ENCODE results near the gene GNB2.
"Not testable (repeated sequence)": the region's sequence is repeated elsewhere in the genome, so short reads cannot be mapped to it uniquely, and the experiment has no call there.

GNB2 gene

DNA sequence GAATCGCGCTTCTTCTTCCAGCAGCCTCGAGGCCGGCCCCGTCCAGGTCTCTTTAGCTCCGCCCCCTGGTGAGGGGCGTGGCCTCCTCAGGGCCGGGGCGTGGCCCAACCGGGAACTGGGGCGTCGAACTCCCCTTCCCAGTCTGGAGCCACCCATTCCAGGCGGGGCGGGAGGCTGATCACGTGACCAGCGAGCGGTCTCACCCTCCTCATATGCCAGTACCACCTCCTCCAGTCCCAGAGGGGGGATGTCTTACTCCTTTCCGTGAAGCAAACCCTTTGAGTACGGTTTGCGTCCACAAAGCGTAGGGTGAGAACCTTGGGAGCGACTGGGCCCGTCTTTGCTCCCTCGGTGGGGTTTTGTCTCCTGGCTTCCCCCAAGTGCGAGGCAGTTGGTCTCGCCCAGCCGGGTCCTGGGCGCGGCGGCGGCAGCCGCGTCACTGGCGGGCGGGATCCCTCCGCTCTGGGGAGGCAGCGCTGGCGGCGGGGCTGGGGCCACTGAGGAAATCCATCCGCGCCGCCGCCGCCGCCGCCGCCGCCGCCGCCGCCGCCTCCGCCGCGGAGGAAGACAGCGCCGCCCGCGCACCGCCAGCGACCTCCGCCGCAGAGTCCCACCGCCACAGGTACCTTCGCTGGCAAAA lies at the start of gene GNB2:
Gene GNB2 (plus strand): TSS at position 439 of the 640 bp plus-strand sequence. CDS start 2,526 bp downstream, outside the sequence.
- peak; percentile 100 for DNase-seq

DNA sequence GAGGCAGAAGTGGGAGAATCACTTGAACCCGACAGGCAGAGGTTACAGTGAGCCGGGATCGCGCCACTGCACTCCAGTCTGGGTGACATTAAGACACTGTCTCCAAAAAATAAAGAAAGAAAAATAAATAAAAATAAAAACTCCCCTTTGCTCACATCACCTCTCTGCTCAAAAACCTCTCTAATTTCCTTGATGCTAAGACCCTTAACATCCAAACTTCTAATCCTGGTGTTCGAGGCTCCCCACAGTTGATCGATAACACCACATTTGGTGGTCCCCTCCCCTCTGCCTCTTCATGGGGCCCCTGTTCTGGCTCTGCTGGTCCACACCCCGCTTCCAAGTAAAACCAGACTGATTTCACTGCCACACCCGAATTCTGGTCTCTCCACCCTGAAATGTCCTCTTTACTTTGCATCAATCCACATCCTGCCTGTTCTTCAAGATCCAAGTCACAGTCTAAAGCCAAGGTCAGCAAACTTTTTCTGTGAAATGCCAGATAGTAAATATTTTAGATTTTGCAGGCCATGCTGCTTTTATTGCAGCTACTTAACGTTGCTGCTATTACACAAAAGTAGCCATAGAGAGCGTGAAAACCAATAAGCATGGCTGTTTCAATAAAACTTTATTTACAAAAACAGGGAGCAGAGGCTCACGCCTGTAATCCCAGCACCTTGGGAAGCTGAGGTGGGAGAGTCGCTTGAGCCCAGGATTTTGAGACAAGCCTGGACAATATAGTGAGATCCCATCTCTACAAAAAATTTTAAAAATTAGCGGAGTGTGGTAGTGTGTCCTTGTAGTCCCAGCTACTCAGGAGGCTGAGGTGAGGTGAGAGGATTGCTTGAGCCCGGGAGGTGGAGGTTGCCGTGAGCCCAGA lies 49.4 kb upstream of the GNB2 start:
- no peak for DNase-seq

DNA sequence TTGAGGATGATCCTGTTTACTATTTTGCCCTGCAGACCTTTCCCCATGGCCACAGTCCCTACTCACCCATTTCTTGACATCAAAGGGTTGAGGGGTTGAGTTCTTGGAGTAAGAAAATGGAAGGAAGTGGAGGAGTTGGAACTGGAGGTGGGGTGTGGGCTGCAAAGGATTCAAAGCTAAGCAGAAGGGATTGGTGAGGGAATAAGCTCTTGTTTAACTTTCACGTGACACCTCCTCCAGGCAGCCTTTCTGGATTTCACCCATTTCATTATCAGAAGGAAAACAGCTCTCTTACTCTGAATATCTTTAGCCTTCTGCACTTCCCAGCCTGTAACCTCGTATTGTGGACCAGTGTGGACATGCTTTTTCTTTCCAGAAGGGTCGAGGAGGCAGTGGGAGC lies 47.5 kb upstream of the GNB2 start:
- DNase-seq: no peak

DNA sequence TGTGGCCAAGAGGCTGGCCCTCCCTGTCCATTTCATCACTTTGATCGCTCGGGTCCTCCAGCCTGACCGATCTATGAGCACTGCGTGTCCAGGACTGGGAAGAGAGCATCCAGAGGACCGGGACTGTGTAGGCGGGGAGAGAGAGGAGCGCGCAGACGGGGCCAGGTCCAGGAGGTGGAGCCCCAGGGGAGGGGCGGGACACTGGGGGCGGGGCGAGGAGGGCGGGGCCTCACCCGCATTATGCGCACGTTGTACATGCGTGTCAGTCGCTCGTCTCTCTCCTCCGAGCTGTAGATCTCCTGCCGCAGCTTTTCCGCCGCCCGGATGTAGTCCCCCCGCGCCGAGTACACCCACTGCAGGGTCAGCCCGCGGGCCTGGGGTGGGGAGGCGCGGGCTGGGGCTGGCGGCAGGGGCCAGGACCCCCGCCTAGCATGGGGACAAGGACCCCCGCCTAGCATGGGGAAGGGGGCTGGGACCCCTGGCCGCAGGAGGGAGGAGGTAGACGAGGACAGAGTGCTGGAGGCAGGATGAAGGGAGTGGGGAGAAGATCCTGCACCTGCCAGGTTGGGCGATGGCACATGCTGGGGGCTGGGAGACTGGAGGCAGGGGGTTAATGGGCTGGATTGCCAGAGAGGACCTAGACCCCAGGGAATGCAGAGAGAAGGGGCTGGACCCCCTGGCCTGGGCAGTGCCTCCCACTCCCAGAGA lies 46.9 kb upstream of the GNB2 start:
- peak; percentile 49 for DNase-seq

DNA sequence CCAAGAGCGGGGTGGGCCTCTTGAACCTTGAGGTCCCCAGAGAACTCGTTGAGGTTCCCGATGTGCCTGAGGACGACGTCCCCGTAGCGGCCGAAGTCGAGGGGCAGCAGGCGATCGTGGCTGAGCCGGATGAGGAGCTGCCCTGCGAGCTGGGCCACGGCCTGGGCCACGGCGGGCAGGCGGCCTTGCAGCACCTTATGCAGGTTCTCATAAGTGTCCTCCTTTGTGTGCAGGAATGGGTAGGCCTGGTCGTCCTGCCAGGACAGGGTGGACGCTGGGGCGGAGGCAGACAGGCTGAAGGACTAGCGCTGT lies 46.3 kb upstream of the GNB2 start:
- DNase-seq: no peak

DNA sequence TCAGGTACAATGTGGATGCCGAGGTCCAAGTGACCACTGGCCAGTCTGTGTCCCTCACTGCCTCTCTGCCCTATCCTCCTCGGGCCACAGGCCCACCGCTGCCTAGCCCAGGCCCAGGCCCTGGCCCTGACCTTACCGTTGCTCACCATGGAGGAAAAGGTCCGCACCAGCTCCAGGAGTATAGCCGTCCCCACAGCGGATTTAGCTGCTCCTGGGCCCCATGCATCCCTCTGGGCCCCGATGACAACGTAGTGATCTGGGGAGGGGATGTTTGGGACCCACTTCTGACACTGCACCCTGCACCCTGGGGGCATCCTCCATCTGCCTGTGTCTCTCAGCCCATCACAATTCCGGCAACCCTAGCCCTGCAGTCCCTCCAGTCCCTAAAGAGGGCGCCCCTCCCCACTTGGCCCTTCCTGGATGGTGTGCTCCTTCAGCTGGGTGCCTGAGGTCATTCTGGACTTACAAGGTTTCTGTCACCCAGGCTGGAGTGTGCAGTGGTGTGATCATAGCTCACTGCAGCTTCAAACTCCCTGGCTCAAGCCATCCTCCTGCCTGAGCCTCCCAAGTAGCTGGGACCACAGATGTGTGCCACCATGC lies 44.3 kb upstream of the GNB2 start:
- no peak for DNase-seq

DNA sequence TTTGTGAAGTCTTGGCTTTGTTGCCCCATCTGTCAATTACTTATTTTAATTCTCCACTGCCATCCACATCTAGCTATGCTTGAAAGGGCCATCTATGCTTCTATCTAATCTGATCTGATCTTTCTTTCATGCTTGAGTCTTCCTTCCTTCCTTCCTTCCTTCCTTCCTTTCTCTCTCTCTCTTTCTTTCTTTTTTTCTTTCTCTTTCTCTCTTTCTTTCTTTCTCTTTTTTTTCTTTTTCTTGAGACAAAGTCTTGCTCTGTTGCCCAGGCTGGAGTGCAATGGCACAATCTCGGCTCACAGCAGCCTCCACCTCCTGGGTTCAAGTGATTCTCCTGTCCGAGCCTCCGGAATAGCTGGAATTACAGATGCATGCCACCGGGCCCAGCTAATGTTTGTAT lies 43.5 kb upstream of the GNB2 start:
- DNase-seq: no peak

DNA sequence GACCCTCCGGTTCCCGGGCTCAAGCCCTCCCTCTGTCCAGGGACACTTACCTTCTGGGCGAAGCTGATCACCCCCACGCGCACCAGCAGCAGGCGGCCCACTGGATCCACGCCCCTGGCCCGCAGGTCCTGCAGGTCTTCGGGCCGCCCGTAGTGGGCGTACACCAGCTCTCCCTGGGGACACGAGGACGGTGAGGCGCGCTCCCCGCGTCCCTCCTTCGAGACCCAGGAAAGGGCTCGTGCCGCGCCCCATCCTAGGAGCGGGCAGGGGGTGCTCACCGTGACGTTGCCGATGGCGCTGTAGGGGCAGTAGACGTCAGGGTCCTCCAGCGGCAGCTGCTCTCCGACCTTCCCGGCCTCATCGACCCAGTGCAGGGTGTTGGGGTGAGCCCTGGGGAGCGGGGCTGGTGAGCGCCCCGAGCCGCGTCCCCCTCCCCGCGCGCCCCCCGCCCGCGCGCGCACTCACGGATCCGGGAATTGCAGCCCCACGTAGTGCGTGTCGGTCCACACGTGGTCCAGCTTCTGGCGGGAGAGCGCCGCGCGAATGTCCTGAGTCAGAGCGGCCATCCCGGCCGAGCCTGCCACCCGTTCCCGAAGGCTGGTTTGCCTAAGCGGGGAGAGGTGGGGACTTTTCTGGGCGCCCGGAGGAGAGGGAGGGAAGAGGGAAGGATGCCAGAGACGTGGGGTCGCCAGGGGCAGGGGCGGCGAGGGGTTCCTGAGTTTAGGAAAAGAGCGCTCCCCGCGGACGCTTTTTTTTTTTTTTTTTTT lies 40.4 kb upstream of the GNB2 start:
- peak; percentile 74 for DNase-seq

DNA sequence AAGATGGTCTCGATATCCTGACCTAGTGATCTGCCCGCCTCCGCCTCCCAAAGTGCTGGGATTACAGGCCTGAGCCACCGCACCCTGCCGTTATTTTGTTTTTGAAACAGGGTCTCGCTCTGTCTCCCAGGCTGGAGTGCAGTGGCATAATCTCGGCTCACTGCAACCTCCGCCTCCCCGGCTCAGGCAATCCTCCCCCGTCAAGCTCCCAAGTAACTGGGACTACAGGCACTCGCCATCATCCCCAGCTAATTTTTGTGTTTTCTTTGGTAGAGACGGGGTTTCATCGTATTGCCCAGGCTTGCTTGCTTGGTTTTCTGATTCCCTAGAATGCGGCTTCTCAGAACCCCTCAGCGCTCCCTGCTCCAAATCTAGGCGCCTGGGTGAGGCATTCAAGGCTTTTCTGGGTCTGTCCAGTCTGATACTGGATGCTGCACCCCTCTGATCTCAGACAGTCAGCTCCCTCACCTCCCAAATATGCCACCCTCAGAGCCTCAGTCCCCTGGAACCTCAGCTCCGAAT lies 33.5 kb upstream of the GNB2 start:
- DNase-seq: no peak

DNA sequence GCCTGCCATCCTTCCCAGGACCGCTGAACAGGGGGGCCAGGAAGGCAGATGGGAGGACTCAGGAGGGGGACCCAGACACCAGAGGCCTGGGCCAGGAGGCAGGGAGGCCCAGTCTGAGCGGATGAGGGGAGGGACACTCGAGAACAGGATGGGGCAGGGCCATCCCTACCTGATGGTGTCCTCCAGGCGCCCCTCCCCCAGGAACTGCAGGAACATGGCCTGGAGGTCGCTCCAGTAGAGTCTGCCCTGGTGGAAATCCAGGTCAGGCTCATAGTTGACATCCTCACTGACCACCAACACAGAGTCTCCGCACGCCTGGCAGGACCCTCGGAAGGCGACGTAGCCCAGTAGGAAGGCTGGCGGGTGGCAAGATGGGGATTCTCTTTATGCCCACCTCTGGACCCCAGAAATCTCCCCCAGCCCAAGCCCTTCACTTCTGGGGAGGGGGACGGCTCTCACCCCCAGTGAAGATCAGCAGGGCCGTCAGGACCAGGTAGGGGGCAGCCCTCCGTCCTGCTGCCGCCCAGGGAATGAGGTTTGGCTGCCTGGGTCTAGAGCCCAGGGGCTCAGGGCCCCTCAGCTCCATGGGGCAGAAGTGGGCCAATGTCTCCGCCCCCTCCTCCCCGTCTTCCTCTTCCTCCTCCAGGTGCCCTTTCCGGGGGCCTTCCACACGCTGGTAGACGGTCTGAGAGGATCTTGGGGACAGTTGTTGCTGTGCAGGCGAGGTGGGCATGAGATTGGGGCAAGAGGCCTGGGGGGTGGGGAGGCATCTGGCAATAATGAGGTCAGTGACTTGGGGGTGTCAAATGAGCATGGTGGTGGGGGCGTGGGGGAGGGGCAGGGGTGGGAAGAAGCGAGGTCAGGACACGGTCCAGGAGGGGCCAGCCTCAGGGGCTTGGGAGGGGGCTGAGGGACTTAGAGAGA lies 32.8 kb upstream of the GNB2 start:
- no peak for DNase-seq

DNA sequence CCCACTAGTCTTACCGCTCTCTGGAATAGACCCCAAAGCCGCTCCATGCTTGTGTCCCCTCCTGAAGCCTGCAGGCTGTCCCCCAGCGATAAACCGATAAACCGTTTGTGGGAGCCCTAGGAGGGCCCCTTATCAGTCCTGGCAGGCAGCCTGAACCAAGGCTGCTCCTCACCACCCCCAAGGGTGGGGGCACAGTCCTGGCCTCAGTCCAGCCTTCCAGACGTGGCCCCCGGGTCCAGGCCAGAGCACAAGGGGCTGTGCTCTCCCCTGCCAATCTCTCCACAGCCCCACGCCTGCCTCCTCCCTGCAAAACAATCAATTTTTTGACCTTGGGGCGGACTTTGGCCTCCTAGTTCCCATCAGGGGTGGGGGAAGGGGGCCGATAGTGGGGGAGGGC lies 32.1 kb upstream of the GNB2 start, which contains the start of gene TFR2:
Gene TFR2 (minus strand): TSS at position 90 of the 397 bp plus-strand sequence. CDS start 43 bp downstream, at position 47.
- DNase-seq: no peak

DNA sequence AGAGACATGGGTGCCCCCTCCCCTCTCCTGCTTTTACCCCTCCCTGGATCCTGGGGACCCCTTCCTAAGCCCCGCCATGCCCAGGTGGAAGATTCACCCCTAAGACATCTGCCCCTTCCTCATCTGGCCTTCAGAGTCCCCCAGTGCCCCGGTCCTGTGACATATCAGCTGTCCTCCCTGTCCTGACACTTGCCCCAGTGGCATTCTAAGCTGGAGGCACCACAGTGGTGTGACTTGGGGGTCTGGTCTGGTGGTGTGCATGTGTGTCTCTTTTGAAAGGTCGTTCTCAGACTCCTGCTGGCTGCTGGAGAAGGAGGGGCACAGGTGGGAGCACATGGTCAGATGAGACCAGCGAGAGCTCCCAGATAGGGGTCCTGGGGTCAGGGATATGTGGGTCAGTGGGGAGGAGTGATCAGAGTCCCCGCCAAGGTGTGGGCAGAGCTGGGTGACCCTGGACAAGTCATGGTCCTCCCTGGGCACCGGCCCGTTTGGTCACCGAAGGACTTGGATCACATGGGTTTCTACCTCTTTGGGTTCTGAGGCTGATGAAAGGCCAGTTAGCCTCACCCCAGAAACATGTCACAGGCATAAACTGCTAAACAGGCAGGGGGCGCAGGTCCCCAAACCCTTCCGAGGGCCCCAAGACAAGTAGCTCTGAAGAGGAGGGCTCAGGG lies 31.5 kb upstream of the GNB2 start:
- no peak for DNase-seq

DNA sequence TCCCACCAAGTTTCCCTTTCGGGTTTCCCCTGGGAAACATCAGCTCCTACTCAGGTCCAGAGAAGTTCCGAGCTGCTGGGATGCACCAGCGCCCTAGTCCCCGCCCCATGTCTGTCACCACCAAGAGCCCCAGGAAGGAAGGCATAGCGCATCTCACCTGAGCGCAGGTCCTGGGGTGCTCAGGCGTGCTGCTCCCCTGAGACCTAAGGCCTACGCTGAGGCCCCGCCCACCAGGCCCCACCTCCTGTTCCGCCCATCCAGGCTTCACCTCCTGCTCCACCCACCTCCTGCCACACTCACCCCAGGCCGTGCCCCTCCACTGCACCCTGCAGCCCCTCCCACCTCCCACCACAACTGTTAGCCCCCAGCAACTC lies 31.0 kb upstream of the GNB2 start:
- no peak for DNase-seq

DNA sequence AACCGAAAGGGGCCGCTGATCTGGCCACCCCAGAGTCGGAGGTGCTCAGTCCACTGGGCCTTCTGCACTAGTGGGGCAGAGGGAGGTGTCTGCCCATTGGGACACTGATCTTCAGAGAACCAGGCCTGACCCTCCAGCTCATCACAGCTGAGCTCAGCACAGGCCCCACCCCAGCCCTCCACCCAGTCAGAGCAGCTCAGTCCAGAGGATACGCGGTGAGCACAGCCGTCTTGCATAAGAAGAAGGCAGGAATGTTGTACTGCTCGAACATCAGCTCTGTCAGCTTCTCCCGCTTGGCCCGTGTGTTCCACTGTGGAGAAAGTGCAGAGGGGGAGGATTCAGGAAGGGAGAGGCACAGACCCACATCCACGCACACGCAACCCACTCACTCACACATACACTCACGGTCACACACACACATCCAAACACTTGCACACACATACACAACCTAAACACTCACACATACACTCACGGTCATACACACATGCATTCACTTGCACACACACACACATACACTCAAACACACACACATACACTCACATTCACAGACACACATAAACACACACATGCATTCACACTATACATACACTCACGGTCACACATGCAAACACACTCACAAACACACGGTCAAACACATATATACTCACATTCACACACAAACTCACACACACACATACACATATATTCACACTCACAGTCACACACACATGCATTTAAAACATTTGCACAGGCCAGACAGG lies 23.5 kb upstream of the GNB2 start:
- no peak for DNase-seq

DNA sequence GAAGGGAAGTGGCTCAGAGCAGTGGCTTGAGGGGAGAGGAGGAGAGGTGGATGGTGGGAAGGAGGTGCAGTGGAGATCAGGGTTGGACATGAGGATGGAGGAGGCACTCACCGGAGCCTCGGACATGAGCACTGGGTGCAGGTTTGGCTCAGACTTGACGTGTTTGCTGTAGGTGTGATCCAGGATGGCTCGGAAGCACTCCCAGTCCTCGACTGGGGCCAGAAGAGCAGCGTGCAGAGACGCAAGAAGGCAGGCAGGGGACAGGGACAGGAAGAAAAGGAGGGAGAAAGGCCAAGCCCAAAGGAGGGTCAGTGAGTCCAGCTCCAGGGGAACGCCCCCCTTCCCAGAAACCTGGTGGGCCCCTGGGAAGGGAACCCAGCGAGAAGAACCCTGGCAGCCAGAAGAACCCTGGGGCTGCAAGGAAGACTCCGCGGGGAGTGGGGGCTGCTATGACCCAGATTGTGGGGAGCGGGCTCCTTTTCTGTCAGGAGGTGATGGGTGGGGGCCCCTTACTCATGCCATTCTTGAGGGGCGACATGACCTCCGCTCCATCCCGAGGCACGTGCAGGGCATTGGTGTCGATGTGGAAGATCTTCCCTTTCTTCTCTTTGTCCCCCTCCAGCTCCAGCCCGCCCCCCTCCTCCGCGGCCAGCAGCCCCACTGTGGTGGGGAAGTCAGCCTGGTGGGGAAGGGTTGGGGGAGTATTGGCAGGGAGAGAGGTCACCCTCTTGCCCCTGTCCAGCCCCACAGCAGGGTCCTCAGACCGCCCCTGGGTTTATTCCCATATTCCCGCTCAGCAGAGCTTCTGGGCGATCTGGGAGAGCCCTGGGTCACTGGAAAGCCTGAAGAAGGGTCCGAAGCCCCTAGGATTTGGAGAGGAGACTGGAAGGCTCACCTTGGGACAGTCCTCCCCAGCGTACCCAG lies 18.4 kb upstream of the GNB2 start:
- no peak for DNase-seq

DNA sequence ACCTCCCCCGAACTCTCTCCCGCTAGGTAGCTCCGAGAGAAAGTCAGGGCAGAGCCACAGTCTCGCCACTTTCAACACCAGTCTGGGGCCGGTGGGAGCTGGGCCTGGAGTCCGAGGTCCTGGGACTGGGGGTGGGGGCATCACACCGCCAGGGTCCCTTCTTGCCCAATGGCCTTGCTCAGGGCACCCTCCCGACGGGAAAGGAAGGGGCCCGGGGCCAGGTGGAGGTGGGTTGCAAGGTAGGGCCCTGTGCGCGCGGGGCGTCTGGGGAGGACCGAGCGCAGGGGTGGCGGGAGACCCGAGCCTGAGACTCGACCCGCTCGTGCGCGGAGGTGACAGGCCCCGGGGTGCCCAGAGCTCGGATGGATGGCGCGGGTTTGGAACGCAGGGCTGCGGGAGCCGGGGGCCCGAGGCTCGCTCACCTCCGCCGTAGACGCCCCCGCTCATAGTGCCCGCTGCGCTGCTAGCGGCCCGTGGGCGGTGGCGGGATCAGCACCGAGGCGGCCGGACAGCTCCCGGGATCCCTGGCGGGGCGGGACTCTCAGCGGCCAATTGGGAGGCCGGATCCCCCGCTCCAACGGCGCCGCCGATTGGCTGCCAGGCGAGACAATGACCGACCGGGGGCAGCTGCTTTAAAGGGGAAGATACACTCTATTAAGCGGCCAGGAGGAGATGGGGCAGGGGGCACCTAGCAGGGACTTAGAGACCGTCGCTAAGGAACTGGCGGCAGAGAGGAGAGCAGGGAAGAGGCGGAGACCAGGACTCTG lies 17.4 kb upstream of the GNB2 start, which contains the start of gene ACTL6B:
Gene ACTL6B (minus strand): TSS at position 541 of the 767 bp plus-strand sequence. CDS start 94 bp downstream, at position 447.
- DNase-seq: peak; percentile 89

DNA sequence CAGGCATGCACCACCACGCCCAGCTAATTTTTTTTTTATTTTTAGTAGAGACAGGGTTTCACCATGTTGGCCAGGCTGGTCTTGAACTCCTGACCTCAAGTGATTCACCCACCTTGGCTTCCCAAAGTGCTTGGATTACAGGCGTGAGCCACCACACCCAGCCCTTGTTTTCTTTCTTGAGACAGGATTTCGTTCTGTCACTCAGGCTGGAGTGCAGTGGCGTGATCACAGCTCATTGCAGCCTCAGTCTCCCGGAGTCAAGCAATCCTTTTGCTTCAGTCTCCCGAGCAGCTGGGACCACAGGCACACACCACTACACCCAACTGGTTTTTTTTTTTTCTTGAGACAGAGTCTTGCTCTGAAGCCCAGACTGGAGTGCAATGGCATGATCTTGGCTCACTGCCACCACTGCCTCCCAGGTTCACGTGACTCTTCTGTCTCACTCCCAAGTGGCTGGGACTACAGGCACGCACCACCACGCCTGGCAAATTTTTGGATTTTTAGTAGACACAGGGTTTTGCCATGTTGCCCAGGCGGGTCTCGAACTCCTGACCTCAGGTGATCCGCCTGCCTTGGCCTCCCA lies 11.3 kb upstream of the GNB2 start:
- not testable (repeated sequence) for DNase-seq
